ENCODE results near the gene MMP28.

MMP28 gene

GRCh38 chr17:35799942-35800341 lies 4.5 kb upstream of the MMP28 start:
- no peak for DNase-seq

- no peak for DNase-seq
These were observed 2.5 kb upstream of the MMP28 start for GRCh38 chr17:35797918-35798317.

- DNase-seq: no peak
These were observed 1.9 kb upstream of the MMP28 start for GRCh38 chr17:35797370-35797769.

- DNase-seq: no peak
These were observed 1.5 kb upstream of the MMP28 start for GRCh38 chr17:35796942-35797341.

GRCh38 chr17:35795871-35796265 lies 427 bp upstream of the MMP28 start:
- DNase-seq: no peak

GRCh38 chr17:35793257-35793656 lies 2.2 kb downstream of the MMP28 start:
- DNase-seq: no peak

GRCh38 chr17:35791681-35792350 lies 3.6 kb downstream of the MMP28 start:
- no peak for DNase-seq

GRCh38 chr17:35790841-35791240 lies 4.6 kb downstream of the MMP28 start:
- DNase-seq: no peak

GRCh38 chr17:35788477-35789368 lies 6.7 kb downstream of the MMP28 start:
- DNase-seq: no peak

GRCh38 chr17:35786941-35787432 lies 8.5 kb downstream of the MMP28 start:
- DNase-seq: no peak

- DNase-seq: no peak
These were observed 10.5 kb downstream of the MMP28 start for GRCh38 chr17:35784895-35785294.

- DNase-seq: no peak
These were observed 14.5 kb downstream of the MMP28 start for GRCh38 chr17:35780950-35781349.

- DNase-seq: no peak
These were observed 16.7 kb downstream of the MMP28 start for GRCh38 chr17:35778641-35779196.

- DNase-seq: no peak
These were observed 19.9 kb downstream of the MMP28 start for GRCh38 chr17:35775583-35775982.

GRCh38 chr17:35775039-35775438 lies 20.4 kb downstream of the MMP28 start:
- DNase-seq: no peak

- DNase-seq: no peak
These were observed 20.9 kb downstream of the MMP28 start for GRCh38 chr17:35774499-35774898.

- no peak for DNase-seq
These were observed 21.6 kb downstream of the MMP28 start for GRCh38 chr17:35773679-35774425.

GRCh38 chr17:35773129-35773528 lies 22.3 kb downstream of the MMP28 start:
- no peak for DNase-seq

- DNase-seq: no peak
These were observed 25.4 kb downstream of the MMP28 start for GRCh38 chr17:35769895-35770486.

- DNase-seq: no peak
These were observed 26.6 kb downstream of the MMP28 start for GRCh38 chr17:35768797-35769196.

GRCh38 chr17:35766903-35767510 lies 28.4 kb downstream of the MMP28 start:
- peak; percentile 24 to 53 (median 46) for DNase-seq

- DNase-seq: no peak
These were observed 29.0 kb downstream of the MMP28 start for GRCh38 chr17:35766489-35766877.
